ENCODE measurements around the gene TIE1.

- TF ChIP-seq CTCF (IDR thresholded peaks at IDR 0.05; ENCODE audit: low read depth, low read length) (no peak), EZH2phosphoT487 (IDR thresholded peaks at IDR 0.05; ENCODE audit: low read depth) (no peak)
These were observed 8.6 kb upstream of the TIE1 start for GRCh38 chr1:43292216-43292615.

All from OCI-LY3 (cell line).